GM21786 (cell line): ENCODE results near the gene USP21.

Source experiments
- ATAC-seq: cut with Tn5 transposase; IDR thresholded peaks from one replicate; pipeline ENCODE4 v1.9.1; 2021; ENCODE audit not compliant: unreplicated experiment

Gene USP21

GRCh38 chr1:161215076-161215475 is 55.8 kb downstream of the USP21 start, which contains the start of gene FCER1G:
FCER1G (plus strand) TSS chr1:161215295; CDS start chr1:161215322, 27 bp downstream.
- no peak for ATAC-seq
